Keratinocyte (primary cell): Measurements from ENCODE around the gene TYW1.

Experiments
- CTCF ChIP-seq, 3 experiments: IDR thresholded peaks in 1 of 3; conservative IDR thresholded peaks in 1 of 3; optimal IDR thresholded peaks in 1 of 3; 2 replicates in 2 of 3; 3 replicates in 1 of 3; pipeline versions ENCODE3 to v1.5.1; 2011; ENCODE audit warnings: low read length in 3 of 3, mild to moderate bottlenecking in 3 of 3, moderate library complexity in 2 of 3, control low read depth in 1 of 3, inconsistent platforms in 1 of 3; ENCODE audit not compliant: insufficient read depth in 2 of 3; ENCODE audit errors: extremely low read depth in 1 of 3
- EZH2 ChIP-seq: IDR thresholded peaks from one replicate; pipeline ENCODE4 v1.6.1; 2012; ENCODE audit warnings: inconsistent platforms, mild to moderate bottlenecking, low read length, moderate library complexity

- TF ChIP-seq CTCF (optimal IDR thresholded peaks at IDR 0.05 in 1 of 3, IDR thresholded peaks at IDR 0.05 in 1 of 3, conservative IDR thresholded peaks at IDR 0.05 in 1 of 3; ENCODE audit: extremely low read depth in 1 of 3, insufficient read depth in 2 of 3, low read length in 3 of 3) (no peak), EZH2 (no peak)
Measured at GRCh38 chr7:66958538-66959350, 37.9 kb upstream of the TYW1 start.
